Right lobe of liver (tissue), 6 donors: ENCODE measurements around the gene PCDHA9. TPM values are rescaled to one million over a fixed set of nuclear protein-coding genes. Genes with fewer than 3 reads are reported as not detected.
A peak's percentile ranks its signal among the peaks of the same experiment; 100 is the strongest.
"Not testable (repeated sequence)": the region's sequence is repeated elsewhere in the genome, so short reads cannot be mapped to it uniquely, and the experiment has no call there.

Experiments used
- ATAC-seq, 4 donors: fragments of 200-7000 bp; cut with Tn5 transposase; one replicate each; pipeline ENCODE4 v1.9.1; 2020; ENCODE audit warnings: mild to moderate bottlenecking in 4 of 4, moderate library complexity in 4 of 4
- DNase-seq, 3 donors: peaks; one replicate each; pipeline ENCODE4 v3.0.0-alpha.2; 2020
- H3K27ac ChIP-seq, 3 donors: fragments of 200-600 bp; one replicate each; pipeline ENCODE4 v1.8.0; 2022
- H3K27me3 ChIP-seq, 2 donors: fragments of 200-600 bp; one replicate each; pipeline ENCODE4 v1.8.0; 2022
- H3K36me3 ChIP-seq, 4 donors: fragments of 200-600 bp; sonication (generic) in 1 of 4; one replicate each; pipeline versions ENCODE4 v1.5.1 to v1.8.0; 2017 to 2022; ENCODE audit warnings: control low read depth in 1 of 4
- H3K4me1 ChIP-seq, 4 donors: fragments of 200-600 bp; sonication (generic) in 1 of 4; one replicate each; pipeline versions ENCODE4 v1.5.1 to v1.8.0; 2017 to 2022; ENCODE audit warnings: control low read depth in 1 of 4
- H3K4me3 ChIP-seq, 3 donors: fragments of 200-600 bp; one replicate each; pipeline ENCODE4 v1.8.0; 2022
- H3K9me3 ChIP-seq, 4 donors: fragments of 200-600 bp; sonication (generic) in 1 of 4; one replicate each; pipeline versions ENCODE4 v1.5.1 to v1.8.0; 2017 to 2022; ENCODE audit warnings: control low read depth in 1 of 4
- POLR2A ChIP-seq: fragments of 450-650 bp; IDR thresholded peaks from one replicate; pipeline ENCODE4 v1.6.1; 2017; ENCODE audit warnings: antibody characterized with exemption, mild to moderate bottlenecking
- WGBS: methylation state at CpG from one replicate; pipeline ENCODE4 v1.1.6; 2018; ENCODE audit warnings: low coverage, low lambda C conversion rate; ENCODE audit not compliant: insufficient coverage; ENCODE audit errors: missing lambda C conversion rate; 5-methylcytosine and 5-hydroxymethylcytosine counted together
- intact Hi-C, 2 donors: fragments of 100-400 bp; cut with DNase I; formaldehyde crosslinking; loops; one replicate each; pipeline versions ENCODE4 v1.11.2 to v1.14.1; 2022
- total RNA-seq, 6 experiments: library from RNA; depleted of rRNA in 2 of 6; stranded (reverse); fragments of >200 nt in 2 of 6; fragmentation: NEBNext Ultra II Directional in 3 of 6; extraction: Animal tissue kit (Norgen Biotek cat#: 25700) in 3 of 6; gene quantifications; one replicate each; pipeline versions ENCODE4 v1.1.0 to v1.2.4, GENCODE V29; 2016 to 2023
- TF ChIP-seq, protein P1 (sequence below), 4 donors: fragments of 200-600 bp in 3 of 4; fragments of 450-650 bp in 1 of 4; IDR thresholded peaks; one replicate each; pipeline versions ENCODE4 v1.5.1 to v1.8.0; 2016 to 2022; ENCODE audit warnings: antibody characterized with exemption in 4 of 4, mild to moderate bottlenecking in 2 of 4
- donor health status: DM: no; HTN: yes; CAD: no.
- donor health status: DM: no; HTN: no; CAD: no.
- donor health status: DM: no; HTN: no; CAD: no.
- donor health status: DM: no; HTN: yes; CAD: no.
- donor health status: DM: no; HTN: yes; CAD: no.

The PCDHA9 gene
- total RNA-seq, 6 experiments from 2014 or later = not detected

DNA sequence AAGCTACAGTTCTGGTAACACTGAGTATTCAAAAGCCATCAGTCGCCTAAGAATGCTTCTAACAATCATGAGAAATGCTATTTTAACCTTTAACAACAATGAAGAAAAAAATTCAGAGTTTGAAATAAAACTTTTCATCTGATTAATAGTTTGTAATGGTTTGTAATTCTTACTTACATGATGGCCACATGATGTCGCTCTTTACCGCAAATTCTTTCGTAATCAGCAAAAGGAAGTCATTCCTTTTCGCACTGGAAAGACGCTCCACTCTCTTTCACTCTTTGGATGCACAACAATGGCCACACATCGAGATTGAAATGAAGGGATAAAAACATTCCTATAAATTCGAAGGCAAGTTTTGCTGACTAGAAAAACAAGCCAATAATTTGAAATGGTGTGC lies 14.2 kb upstream of the PCDHA9 start, which contains the start of gene PCDHA7:
Gene PCDHA7 (plus strand): TSS at position 277 of the 400 bp plus-strand sequence. CDS start 115 bp downstream, at position 392.
- peaks cover 0 to 3% of the 10 kb centered on the region in 2 donors for H3K27me3 ChIP-seq
- TF ChIP-seq, protein P1, sequence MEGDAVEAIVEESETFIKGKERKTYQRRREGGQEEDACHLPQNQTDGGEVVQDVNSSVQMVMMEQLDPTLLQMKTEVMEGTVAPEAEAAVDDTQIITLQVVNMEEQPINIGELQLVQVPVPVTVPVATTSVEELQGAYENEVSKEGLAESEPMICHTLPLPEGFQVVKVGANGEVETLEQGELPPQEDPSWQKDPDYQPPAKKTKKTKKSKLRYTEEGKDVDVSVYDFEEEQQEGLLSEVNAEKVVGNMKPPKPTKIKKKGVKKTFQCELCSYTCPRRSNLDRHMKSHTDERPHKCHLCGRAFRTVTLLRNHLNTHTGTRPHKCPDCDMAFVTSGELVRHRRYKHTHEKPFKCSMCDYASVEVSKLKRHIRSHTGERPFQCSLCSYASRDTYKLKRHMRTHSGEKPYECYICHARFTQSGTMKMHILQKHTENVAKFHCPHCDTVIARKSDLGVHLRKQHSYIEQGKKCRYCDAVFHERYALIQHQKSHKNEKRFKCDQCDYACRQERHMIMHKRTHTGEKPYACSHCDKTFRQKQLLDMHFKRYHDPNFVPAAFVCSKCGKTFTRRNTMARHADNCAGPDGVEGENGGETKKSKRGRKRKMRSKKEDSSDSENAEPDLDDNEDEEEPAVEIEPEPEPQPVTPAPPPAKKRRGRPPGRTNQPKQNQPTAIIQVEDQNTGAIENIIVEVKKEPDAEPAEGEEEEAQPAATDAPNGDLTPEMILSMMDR (IDR thresholded peaks at IDR 0.05) = peak in 1 of 4 donors; percentile 20
- no peak for TF ChIP-seq POLR2A
- no peaks in the 10 kb centered on the region for H3K9me3 ChIP-seq
- no peaks in the 10 kb centered on the region for H3K36me3 ChIP-seq
- no peak within 1 kb of the TSS for H3K4me3 ChIP-seq
- intact Hi-C loops = no loop called here
- DNase-seq (no peak), ATAC-seq (no peak)
- H3K4me1 ChIP-seq = no peaks in the 10 kb centered on the region
- no peak within 1 kb of the TSS for H3K27ac ChIP-seq
- WGBS = 6% methylated on average over 8 of the region's 8 CpGs

DNA sequence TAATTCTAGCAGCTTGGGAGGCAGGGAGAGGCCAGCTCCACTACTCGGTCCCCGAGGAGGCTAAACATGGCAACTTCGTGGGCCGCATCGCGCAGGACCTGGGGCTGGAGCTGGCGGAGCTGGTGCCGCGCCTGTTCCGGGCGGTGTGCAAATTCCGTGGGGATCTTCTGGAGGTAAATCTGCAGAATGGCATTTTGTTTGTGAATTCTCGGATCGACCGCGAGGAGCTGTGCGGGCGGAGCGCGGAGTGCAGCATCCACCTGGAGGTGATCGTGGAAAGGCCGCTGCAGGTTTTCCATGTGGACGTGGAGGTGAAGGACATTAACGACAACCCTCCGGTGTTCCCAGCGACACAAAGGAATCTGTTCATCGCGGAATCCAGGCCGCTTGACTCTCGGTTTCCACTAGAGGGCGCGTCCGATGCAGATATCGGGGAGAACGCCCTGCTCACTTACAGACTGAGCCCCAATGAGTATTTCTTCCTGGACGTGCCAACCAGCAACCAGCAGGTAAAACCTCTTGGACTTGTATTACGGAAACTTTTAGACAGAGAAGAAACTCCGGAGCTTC lies 13.7 kb upstream of the PCDHA9 start:
- DNase-seq, H3K27ac ChIP-seq, intact Hi-C loops, H3K27me3 ChIP-seq, H3K9me3 ChIP-seq, ATAC-seq, H3K4me3 ChIP-seq, H3K4me1 ChIP-seq, H3K36me3 ChIP-seq: not testable (repeated sequence)
- WGBS = 11% methylated on average over 9 of the region's 38 CpGs

DNA sequence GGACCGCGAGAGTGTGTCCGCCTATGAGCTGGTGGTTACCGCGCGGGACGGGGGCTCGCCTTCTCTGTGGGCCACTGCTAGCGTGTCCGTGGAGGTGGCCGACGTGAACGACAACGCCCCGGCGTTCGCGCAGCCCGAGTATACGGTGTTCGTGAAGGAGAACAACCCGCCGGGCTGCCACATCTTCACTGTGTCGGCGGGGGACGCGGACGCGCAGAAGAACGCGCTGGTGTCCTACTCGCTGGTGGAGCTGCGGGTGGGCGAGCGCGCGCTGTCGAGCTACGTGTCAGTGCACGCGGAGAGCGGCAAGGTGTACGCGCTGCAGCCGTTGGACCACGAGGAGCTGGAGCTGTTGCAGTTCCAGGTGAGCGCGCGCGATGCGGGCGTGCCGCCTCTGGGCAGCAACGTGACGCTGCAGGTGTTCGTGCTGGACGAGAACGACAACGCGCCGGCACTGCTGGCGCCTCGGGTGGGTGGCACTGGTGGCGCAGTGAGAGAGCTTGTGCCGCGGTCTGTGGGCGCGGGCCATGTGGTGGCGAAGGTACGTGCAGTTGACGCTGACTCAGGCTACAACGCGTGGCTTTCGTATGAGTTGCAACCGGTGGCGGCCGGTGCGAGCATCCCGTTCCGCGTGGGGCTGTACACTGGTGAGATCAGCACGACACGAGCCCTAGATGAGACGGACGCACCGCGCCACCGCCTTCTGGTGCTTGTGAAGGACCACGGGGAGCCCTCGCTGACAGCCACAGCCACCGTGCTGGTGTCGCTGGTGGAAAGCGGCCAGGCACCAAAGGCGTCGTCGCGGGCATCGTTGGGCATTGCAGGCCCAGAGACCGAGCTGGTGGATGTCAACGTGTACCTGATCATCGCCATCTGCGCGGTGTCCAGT lies 12.3 kb upstream of the PCDHA9 start:
- Histone ChIP-seq H3K36me3 (no peaks in the 10 kb centered on the region), H3K27me3 (peaks cover 0 to 2% of the 10 kb centered on the region in 2 donors), H3K4me3 (no peak overlapping the region), H3K9me3 (no peaks in the 10 kb centered on the region), H3K4me1 (no peaks in the 10 kb centered on the region), H3K27ac (no peak overlapping the region)
- TF ChIP-seq, protein P1 (IDR thresholded peaks at IDR 0.05) = no peak
- TF ChIP-seq POLR2A = no peak
- ATAC-seq = no peak
- 27% methylated on average over 5 of the region's 103 CpGs for WGBS
- DNase-seq = no peak
- intact Hi-C loops = no loop called here

DNA sequence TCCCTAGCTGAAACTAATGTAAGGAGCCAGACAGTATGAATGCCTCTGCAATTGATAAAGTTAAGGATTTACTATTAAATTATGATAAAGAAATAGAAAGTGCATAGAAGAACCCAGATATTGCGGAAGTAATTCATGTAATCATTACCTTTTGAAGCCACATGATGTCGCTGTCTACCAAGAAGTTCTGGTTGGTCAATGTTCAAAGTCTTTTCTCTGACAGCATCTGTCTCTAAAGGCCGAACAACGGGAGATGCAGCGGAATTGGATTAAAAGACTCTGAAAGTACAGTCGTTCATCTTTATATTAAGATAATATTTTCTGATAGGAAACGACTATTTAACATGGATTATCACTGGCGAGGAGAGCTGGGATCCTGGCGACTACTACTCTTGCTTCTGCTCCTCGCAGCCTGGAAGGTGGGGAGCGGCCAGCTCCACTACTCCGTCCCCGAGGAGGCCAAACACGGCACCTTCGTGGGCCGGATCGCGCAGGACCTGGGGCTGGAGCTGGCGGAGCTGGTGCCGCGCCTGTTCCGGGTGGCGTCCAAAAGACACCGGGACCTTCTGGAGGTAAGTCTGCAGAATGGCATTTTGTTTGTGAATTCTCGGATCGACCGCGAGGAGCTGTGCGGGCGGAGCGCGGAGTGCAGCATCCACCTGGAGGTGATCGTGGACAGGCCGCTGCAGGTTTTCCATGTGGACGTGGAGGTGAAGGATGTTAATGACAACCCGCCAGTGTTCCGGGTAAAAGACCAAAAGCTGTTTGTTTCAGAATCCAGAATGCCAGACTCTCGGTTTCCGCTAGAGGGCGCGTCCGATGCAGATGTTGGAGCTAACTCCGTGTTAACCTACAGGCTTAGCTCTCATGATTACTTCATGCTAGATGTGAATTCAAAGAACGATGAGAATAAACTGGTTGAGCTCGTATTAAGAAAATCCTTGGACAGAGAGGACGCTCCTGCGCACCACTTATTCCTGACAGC lies 6.9 kb upstream of the PCDHA9 start, which contains the start of gene PCDHA8:
Gene PCDHA8 (plus strand): TSS at position 210 of the 985 bp plus-strand sequence. CDS start 135 bp downstream, at position 345.
- ATAC-seq (no peak), DNase-seq (no peak)
- Histone ChIP-seq H3K4me1 (no peaks in the 10 kb centered on the region), H3K4me3 (no peak within 1 kb of the TSS), H3K27me3 (no peaks in the 10 kb centered on the region), H3K9me3 (no peaks in the 10 kb centered on the region), H3K36me3 (no peaks in the 10 kb centered on the region), H3K27ac (no peak within 1 kb of the TSS)
- no peak for TF ChIP-seq POLR2A
- TF ChIP-seq, protein P1 (IDR thresholded peaks at IDR 0.05) = peak in 1 of 4 donors; percentile 15
- intact Hi-C loops = no loop called here
- whole genome bisulfite sequencing = 20% methylated on average over 28 of the region's 47 CpGs
